HG03175 (cell line): Measurements from ENCODE around the gene ZDHHC3.
"Not testable (repeated sequence)": the region's sequence is repeated elsewhere in the genome, so short reads cannot be mapped to it uniquely, and the experiment has no call there.

Source experiments
- ATAC-seq: cut with Tn5 transposase; IDR thresholded peaks from one replicate; pipeline ENCODE4 v1.9.1; 2021; ENCODE audit warnings: mild to moderate bottlenecking, moderate library complexity; ENCODE audit not compliant: unreplicated experiment

The ZDHHC3 gene

DNA sequence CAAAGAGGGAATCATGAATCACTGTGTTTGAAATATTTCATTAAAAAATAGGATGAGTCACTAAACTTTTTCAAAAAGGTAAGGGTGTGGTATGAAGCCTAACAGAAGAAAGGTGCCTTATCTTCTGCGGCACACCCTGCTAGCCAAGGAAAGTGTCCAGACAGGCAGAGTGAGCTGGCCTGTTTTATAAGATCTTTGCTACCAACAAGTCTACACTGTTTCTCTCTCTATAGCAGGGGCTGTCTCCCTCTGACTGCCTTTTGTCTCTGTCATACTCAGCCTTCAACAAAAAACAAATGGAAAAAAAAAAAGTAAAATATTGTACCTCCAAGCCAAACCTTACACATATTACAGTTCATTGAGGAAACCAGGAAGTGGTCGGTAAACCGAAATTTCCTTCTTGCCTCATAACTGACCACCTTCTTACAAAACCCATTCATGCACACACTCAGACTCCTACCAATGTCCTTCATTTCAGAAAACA lies 9.1 kb downstream of the ZDHHC3 start:
- ATAC-seq = no peak

DNA sequence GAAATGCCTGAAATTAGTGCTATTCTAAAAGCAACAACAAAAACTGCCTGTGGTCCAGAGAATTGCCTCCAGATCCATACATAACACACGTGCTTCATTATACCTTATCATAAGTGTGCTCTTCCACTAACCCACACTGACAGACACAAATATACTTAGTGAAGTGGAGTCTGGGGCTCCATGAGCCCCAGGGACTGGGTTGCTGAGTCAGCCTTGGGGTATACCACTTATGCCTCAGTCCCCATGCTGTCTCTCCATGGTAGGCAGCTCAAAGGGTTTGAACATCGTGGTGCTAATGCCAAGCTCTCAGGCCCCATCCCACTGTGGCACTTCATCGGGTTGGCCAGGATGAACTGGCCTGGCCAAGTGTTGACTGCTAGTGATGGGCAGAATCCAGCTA lies 10.8 kb downstream of the ZDHHC3 start:
- no peak for ATAC-seq

DNA sequence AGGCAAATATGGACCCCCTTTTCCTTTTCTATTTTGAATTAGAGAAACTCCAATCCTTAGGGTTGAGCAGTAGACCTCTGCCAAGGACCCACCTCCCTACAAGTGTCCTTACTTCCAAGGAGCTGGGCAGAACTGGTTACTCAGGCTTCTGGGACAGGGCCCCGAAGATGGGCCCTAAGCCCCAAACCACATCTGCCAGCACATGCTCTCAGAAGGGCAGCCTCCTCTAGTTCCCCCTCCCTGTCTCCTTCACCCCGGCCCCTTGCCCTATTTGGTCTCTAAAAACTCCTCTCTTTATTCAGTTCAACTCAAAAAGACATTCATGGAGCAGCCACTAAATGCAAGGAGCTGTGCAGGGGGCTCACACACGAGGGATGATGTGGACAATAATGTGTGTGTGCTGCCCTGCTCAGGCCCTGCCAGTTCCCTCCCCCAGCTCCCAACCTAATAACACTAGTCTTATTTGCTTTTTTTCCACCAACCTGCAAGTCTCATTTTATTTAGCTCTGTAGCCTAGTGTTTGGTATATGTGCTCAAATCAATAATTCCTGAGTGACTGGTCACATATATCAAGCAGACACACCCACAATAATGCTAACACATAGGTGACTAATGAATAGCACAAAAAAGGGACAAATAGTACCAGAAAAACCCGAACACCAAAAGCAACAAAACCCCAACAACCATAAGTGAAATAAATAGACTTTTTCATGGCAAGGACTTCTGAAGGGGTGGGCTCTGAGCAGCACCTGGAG lies 12.2 kb downstream of the ZDHHC3 start:
- ATAC-seq = no peak

DNA sequence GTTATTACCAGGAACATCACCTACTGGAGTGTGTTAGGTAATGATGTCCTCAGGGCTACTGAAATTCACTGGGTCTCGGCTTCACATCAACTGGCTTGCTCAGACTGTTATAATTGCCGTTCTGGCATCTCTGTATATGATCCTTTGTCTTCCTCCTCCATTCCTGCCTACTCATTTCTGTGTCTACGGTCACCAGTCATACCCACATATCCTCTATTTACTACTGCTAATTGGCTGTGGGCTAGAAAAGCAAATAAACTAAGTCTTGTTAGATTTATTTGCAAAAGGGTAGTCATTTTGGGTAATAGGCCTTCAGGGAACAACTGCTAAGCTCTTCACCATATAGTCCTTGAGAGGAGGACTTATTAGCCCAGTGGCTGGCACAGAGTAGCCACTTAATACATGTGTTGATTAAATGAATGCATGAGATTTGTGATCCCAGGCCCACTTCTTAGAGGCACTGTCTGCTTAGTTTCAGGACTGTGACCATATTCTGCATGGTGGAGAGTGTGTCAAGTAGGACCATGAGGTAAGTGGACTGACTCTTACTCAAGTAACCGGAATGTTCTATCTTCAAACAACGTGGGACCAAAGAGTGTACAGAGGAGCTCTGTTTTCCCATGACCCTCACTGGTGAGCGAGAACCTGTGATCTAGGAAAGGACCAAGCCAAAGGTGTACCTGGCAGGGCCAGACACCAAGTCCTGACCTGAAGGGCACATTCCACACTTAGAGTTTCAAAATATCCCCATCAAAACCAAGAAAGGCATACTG lies 13.2 kb downstream of the ZDHHC3 start:
- ATAC-seq = no peak

DNA sequence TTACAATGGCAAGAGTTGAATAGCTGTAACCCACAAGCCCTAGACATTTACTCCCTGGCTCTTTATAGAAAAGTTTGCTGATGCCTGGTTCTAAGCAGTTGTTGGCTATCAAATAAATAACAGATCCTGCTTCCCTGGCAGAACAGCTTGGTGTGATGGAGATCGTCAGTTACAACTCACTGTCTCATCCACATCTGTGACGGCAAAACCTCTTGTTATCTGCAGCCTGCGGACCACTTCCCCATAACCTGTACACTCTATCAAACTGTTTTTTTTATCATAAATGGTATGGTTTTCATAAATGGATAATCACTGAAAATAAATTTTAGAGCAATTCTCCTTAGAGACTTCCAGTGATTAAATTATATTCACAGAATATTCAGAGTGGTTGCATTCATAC lies 14.1 kb downstream of the ZDHHC3 start:
- ATAC-seq = no peak

DNA sequence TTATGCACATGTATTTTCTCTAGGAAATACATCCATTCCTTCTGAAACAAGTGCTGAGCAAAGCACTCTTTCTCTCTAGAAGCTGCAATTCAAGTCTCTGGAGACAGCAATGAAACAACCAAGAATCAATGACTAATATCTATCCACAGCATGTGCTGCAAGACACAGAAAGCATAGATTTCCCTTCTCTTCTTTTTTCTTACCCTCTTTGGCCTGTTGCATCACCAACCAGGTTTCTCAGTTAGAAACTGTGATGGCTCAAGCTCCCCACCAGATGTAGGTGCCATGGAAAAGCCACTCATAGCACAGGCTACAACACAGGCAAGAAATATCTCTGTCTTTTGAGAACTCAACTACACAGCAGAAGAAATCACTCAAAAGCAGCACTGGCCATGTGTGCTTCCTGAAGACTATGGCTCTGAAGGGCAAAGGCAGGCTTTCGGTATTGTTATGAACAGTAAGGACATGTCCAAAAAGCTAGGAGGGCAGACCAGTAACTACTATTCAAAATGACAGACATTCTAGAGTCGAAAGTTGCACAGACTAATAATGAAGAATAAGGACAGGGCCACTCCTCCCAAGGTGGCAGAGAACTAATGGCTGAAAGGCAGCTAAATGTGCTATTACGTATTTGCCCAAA lies 15.5 kb downstream of the ZDHHC3 start:
- no peak for ATAC-seq

DNA sequence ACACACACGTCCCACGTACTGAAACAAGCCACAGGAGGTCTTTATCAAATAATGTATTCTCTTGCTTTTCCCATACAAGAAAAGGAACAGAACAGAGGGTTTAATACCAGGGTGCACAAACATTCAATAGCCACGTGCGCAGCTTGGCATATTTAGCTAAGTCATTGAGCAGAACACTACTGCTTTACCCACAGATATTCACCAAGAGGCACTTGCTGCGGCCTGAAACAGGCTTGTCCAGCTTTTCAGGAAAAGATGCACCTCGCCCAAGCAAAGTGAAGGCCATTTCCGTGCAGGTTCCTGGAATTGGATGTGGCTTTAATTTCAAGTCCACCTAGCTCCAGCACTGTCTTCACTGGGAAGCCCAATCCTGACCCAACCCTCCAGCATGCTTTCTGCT lies 17.6 kb downstream of the ZDHHC3 start:
- no peak for ATAC-seq

DNA sequence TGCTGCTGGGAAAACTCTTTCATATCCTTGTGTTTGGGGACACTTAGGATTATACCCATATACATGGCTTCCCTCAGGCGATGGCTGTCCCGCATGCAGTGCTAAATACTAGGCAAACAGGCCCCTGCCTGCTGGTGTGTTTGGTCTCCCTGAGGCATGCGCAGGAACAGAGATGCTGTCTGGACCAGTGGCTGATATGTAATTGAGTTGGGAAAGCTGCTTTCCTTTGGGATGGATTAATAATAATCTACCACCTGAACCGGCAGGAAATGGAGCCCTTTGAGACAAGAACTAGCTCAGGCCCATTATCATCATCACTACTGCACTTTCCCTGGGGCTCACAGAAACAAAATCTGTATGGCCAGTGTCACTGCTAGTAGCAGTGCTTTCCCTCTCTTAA lies 18.0 kb downstream of the ZDHHC3 start:
- no peak for ATAC-seq

DNA sequence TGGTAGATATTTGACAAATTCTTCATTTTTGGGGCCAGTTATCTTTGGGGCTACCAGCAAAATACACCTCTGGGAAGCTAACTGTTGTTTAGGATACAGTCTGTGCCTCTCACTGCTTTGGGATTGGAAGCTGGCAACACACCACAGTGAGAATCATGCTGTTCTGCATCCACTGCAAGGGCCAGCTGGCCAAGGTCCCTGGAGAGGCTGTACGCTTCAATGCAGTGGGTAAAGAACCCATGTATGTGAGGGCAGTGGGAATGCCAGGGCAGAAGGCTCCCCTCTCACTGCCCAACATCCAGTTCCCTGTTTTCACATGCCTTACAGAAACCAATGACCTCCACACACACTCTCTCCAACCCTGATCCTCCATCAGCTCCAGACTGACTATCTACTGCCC lies 20.1 kb downstream of the ZDHHC3 start:
- no peak for ATAC-seq

DNA sequence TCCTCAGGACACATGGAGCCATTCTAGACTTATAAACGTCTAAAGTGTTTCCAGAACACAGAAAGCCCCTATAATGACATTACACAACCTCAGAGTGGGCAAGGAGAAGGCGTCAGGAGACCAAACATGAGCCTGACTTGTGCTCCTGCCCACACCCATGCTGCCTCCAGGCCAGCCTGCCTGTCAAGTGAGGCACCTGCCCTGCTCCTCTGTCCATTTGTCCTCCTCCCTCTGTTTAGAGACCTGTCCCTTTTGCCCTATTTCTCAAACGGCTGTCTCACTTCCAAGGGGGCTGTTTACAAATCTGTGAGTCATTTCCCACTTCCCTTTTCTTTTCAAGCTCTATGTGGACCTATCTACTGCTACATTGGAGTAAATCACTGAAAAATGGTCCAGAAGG lies 21.0 kb downstream of the ZDHHC3 start:
- ATAC-seq = no peak

DNA sequence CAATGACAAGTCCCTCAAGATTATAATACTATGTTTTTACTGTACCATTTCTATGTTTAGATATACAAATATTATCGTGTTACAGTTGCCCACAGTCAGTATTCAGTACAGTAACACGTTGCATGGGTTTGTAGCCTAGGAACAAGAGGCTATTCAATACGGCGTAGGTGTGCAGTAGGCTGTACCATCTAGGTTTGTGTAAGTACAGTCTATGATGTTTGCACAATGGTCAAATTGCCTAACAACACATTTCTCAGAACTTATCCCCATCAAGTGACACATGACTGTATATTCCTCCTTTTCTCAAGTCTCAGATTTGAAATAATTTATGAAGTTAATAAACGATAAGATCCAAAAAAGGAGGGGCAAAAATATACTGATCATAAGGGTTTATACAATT lies 21.7 kb downstream of the ZDHHC3 start:
- ATAC-seq = no peak

DNA sequence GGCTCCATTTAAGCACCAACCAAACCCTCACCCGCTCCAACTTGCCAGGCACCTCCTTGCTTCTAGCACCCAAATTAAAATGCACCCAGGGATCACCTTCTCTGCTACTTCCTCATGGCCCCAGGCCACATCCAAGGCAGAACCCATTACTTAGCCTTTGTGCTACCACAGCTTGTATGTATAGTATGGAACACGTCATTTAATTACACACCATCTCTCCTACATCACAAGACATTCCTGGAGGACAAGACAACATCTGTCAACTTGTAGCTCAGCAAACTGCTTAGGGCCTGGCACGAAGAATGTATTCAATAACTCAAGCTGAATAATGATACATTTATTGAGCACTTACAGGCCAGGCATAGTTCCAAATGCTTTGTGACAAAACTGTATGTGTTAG lies 23.3 kb downstream of the ZDHHC3 start:
- ATAC-seq = no peak

DNA sequence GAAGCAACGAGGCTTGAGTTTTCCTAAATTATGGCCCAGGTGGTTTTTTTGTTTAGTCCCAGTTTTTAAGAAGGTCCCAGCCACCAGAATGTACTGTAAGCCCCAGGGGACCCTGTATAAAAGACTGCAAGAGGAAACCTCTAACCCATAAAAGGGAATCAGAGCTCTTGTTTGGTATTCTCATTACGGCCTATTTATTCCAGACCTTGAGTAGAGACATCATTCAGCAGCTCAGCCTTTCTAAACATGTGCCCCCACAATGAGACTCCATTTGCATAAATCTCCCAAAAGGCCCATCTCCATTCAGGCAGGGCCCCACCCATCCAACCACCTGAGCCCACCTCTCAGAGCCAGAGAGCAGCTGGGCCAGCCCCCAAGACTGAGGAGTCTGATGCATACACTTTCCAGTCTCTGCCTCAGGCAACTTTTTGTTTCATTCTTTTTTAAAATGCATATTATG lies 25.7 kb downstream of the ZDHHC3 start:
- no peak for ATAC-seq

DNA sequence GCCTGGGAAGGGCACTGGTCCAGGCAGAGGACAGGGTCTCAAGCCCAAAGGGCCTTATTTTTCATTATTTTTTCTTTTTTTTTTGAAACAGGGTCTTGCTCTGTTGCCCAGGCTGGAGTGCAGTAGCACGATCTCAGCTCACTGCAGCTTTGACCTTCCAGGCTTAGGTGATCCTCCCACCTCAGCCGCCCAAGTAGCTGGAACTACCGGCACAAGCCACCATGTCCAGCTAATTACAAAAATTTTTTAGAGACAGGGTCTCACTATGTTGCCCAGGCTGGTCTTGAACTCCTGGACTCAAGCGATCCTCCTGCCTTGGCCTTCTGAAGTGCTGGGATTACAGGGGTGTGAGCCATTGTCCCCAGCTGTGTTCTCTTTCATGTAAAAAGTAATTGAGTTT lies 26.2 kb downstream of the ZDHHC3 start:
- ATAC-seq = not testable (repeated sequence)

DNA sequence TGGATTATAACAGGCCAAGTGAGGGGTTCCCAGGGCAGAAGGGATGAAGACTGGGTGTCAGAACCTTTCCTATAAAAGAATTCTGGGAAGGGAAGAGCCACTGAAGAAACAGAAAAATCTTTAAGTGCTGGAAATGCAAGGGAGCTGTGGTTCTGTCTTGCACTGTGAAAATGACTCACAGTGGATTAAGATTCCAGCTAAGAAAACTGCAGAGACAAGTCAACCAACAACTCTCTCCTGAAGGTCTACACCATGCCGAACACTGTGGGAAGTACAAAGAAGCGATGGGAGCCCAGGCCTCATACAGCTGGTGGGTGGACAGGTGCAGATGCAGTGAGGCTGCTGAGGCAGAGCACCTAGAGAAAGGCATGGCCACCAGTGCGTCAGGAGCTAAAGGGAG lies 27.7 kb downstream of the ZDHHC3 start:
- ATAC-seq = no peak

DNA sequence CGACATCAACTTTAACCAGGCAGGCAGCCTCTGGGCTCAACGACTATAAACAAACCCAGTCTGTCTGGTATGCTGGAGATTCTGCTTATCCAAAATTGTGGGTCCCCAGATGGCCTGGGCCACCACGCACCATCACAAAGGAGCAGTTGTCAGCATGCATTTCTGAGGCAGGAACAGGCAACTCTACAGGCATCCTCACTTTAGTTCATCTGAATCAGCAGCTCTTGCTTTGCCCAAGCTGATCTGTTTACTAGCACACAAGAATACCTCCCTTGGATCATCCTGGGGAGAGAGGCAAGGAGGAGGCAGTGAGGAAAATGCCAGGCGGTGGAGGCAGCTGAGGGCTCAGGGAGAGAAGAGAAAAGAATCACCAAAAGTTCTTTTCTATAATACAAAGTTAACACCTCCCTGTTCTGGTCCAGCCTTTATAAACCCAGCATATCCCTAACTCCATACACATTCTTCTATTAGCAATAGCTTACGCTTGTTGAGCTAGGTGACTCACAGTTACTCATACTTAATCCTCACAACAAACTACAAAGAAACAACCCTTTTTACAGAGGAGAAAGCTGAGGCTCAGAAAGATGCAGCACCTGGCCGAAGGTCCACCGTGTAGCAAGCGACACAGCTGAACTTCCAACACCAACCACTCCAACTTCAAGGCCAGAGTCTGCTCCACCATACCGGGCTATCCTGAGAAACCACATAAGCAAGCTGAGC lies 33.6 kb downstream of the ZDHHC3 start:
- ATAC-seq = no peak

DNA sequence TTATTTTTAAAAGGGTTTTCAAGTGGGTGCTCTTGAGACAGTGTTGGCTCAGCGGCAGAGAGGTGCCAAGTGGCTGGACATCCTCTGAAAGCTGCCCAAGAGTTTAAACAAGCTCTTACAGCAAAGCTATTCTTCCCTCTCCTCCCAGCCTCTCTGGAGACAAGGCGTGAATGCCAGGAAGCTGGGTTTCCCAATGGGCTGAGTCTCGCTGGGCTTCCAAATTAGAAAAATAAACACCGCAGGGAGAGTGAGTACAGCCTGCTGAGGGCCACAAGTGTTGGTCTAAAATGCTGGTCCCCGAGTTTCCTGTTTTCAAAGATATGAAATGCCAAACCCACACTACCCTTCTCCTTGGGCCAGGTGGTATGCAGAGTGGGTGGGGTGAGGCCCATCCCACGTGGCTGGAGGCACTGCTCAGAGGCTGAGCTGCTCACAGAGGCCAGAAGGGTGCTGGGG lies 36.4 kb downstream of the ZDHHC3 start:
- no peak for ATAC-seq

DNA sequence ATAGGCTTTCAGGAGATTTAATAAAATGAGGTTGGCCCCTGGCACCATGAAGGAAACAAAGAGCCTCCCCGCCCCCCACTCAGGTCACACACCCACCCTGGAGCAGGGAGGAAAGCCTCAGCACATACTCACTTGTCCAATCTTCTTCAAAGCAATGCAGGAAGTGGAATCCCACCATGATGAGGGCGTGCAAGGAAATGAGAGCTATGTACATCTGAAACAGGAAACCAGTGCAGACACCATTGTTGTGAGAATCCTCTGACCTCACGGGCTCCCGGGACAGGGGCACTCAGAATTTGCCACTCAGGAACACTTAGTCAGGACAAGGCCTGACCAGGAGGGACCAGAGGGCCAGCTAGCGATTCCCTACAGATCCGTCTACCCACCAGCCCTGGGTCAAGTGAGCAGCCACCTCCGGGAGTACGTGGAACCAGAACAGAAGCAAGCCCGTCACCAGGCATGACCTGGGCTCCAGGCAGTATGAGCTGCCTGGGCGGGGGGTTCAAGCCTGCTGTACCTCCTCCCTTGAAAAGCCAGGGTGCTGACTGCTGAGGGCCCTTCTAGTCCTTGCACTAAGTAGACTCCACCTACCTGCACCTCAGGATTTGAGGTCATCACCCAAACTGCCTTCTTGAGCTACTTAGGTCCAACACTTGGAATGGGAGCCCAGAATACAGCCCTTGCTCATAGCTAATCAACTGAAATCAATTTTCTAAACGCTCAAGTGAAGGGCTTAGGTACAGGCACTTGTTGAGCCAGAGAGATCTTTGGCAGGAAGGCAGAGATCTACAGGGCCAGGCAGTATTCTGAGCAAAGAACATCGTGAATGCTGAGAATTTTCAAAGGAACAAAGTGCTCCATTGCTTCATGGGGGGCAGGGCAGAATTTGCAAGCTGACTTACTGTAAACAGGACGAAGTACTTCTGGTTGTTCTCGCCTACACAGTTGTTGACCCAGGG lies 42.7 kb downstream of the ZDHHC3 start:
- ATAC-seq = no peak

DNA sequence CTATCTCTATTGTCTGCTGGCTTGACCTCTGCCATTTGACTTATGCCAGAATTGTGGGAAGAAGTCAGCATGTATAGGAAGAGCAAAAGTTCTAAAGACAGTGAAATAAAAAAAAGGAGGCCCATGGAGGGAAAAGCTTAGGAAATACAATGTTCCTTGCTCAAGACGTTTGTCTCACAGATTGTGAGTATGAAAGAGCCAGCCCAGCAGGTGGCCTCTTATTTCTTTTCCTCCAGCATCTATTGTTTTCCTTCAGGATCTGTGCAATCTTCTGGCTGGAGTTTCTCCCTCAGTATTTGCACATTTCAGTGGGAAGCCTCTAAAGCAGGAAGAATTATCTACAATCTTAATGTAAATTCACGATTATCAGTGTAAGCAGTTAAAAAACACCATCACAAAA lies 43.7 kb downstream of the ZDHHC3 start:
- ATAC-seq = no peak

DNA sequence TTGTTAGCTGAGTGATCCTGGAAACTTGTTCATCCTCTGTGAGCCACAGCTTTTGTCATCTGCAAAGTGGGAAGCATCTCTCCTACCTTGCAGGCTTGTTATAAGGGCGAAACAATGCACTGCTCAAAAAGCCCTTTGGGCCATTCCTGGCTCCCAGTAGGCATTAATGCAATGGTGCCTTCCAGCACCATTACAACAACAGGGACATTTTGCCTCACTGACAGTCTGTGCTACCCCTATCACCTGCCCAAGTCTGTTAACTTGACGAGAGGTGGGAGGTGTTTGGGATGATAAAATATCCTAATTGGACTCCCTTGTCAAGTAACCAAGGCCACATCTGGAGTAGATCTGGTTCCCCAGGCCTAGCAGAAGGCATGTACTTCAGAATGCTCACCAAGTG lies 44.2 kb downstream of the ZDHHC3 start:
- ATAC-seq = no peak
